GM18519 (cell line): ENCODE data around the gene BIRC5.
"Not testable (repeated sequence)": the region's sequence is repeated elsewhere in the genome, so short reads cannot be mapped to it uniquely, and the experiment has no call there.

Experiments
- ATAC-seq: cut with Tn5 transposase; IDR thresholded peaks from one replicate; pipeline ENCODE4 v1.9.1; 2021; ENCODE audit warnings: mild to moderate bottlenecking, moderate library complexity; ENCODE audit not compliant: unreplicated experiment, low FRiP score

BIRC5 gene

DNA sequence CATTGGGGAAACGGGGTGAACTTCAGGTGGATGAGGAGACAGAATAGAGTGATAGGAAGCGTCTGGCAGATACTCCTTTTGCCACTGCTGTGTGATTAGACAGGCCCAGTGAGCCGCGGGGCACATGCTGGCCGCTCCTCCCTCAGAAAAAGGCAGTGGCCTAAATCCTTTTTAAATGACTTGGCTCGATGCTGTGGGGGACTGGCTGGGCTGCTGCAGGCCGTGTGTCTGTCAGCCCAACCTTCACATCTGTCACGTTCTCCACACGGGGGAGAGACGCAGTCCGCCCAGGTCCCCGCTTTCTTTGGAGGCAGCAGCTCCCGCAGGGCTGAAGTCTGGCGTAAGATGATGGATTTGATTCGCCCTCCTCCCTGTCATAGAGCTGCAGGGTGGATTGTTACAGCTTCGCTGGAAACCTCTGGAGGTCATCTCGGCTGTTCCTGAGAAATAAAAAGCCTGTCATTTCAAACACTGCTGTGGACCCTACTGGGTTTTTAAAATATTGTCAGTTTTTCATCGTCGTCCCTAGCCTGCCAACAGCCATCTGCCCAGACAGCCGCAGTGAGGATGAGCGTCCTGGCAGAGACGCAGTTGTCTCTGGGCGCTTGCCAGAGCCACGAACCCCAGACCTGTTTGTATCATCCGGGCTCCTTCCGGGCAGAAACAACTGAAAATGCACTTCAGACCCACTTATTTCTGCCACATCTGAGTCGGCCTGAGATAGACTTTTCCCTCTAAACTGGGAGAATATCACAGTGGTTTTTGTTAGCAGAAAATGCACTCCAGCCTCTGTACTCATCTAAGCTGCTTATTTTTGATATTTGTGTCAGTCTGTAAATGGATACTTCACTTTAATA lies 10.4 kb downstream of the BIRC5 start:
- ATAC-seq: no peak

DNA sequence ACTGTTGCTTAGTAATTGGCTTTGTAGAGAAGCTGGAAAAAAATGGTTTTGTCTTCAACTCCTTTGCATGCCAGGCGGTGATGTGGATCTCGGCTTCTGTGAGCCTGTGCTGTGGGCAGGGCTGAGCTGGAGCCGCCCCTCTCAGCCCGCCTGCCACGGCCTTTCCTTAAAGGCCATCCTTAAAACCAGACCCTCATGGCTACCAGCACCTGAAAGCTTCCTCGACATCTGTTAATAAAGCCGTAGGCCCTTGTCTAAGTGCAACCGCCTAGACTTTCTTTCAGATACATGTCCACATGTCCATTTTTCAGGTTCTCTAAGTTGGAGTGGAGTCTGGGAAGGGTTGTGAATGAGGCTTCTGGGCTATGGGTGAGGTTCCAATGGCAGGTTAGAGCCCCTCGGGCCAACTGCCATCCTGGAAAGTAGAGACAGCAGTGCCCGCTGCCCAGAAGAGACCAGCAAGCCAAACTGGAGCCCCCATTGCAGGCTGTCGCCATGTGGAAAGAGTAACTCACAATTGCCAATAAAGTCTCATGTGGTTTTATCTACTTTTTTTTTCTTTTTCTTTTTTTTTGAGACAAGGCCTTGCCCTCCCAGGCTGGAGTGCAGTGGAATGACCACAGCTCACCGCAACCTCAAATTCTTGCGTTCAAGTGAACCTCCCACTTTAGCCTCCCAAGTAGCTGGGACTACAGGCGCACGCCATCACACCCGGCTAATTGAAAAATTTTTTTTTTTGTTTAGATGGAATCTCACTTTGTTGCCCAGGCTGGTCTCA lies 11.2 kb downstream of the BIRC5 start:
- no peak for ATAC-seq

DNA sequence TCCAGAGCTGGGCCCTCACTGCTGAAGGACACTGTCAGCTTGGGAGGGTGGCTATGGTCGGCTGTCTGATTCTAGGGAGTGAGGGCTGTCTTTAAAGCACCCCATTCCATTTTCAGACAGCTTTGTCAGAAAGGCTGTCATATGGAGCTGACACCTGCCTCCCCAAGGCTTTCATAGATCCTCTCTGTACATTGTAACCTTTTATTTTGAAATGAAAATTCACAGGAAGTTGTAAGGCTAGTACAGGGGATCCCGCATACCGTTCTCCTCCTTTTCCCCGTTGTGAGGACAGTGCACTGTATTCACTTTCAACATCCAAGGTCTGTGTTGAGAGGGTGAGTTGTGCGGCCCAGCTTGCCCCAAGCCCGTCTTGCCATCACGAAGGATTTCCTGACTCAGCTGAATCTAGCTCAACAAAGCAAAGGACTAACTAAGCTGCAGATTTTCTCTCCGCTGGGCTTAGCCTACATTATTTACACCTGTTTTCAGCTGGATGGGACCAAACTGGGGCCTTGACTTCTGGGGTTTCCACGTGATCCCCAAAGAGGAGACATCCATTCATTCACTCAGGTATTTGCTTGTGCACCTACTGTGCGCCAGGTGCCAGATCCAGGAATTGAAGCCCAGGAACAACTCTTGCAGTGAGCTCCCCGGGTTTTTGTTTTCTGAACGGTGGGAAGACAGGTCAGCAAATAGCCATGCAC lies 12.2 kb downstream of the BIRC5 start:
- ATAC-seq: no peak

DNA sequence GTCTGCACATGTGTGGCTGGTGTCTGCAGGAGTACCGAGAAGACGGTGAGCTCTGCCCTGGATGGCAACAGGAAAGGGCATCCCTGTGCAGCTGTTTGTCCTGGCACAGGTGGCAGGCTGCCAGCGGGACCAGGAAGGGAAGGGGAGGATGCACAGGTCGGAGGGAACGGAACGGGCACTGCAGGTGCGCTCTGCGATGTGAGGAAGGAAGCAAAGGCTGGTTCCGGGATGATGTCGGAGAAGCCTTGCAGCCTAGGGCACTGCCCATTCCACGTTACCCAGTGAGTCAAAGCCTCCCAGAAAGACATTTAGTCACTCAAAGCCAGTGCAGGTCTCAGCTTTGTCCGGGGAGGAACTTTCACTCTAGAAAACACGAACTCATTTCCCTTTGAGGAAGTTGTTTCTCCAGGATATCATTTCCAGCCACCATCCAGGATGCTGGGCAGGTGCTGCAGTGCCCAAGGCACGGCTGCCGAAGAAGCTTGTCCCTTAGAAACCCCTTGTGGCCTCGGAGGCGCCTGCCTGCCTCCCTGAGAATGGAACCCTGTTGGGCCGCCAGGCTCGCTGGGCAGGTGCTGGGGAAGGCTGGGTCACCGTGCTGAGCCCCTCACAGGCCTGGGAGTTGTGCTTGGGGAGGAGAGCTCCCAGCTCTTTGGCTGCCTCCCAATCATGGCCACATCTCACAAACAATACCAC lies 12.9 kb downstream of the BIRC5 start:
- ATAC-seq: no peak

DNA sequence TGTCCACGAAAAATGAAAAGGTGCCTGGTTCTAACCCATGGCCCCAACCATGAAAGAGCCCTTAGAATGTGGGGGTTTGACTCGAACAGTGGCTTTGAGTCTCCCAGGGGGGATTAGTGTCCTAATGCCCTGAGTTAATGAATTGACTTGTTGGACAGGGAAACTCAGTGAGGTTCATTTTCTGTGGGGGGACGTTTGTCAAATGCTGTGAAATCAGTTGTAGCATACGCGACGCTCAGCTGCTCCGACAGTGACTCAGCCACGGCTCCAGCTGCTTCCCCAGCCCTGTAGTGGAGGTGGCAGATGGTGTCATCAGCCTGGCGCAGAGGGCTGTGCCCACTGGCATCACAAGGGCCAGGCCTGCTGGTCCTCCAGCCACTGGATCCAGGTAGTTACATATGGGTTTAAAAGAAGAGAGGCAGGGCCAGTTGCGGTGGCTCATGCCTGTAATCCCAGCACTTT lies 13.4 kb downstream of the BIRC5 start:
- ATAC-seq: no peak

GRCh38 chr17:78228176-78228575 lies 14.1 kb downstream of the BIRC5 start:
- no peak for ATAC-seq

DNA sequence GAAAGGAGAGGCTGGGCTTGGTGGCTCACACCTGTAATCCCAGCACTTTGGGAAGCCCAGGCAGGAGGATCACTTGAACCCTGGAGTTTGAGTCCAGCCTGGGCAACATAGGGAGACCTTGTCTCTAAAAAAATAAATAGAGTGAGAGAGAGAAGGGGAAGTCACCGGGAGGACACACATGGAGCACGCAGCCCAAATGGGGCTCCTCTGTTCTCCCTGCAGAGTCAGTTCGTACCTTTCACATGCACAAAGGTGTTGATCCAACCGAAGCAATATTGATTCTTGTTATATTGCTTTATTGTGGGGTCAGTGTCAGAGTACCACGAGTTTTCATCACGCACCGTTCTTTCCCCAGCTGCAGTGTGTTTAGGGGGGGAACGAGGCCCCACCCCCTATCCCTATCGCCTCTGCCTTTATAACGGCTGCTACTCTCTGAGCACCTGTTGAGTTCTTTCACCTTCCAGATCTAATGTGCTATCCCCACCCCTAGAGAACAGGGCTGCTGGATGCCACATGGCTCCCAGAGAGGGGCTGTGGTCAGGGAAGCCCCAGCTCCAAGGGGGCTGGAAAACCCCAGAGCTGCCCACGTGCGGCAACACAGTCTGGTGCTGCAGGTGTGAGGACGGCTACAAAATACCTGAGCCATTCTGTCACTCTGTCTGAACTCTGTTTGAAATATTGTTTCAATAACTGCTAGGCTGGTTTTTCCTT lies 16.4 kb downstream of the BIRC5 start:
- no peak for ATAC-seq

DNA sequence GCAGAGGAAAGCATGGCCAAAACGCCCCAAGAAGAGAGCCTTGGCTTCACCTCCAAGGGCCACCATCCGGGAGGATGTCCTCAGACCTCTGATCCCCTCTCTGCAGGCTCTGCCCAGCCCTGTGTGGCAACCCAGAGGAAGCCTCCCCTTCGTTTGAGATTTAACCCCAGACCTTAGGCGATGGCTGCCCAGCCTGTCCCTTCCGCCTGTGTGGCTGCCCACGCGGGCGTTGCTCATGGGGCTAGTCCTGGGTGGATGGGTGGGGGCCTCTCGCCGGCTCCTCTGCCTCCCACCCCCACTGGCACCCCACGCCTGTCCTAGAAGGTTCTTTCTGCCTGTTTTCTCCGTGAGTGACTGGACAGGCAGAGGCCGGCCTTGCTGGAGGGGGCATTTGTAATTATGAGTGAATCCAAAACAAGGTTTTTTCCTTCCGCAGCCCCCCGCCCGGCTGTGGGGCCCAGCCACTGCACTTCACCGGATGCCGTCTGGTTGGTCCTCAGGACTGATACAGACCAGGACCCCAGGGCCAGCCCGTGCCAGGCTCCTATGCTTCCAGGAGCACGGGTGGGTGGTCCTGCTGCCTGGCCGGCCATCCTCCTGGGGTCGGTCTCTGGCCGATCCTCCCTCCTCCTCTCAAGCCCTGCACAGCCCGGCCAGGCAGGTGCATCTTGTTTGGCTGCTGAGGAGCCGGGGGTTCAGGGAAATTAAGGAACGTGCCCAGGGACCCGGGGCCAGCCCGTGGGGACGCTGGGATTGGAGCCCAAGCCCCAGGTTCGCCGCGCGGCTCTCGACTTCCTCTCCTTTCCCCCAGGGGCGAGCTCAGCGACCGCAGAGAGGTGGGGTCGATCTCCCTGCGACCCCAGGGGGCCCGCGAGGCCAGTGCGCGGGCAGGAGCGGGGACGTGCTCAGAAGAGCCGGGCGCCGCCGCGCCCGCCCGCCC lies 17.2 kb downstream of the BIRC5 start, which contains the start of gene TMEM235:
Gene TMEM235 (plus strand): TSS at position 636 of the 940 bp plus-strand sequence. CDS start 393 bp downstream, outside the sequence.
- no peak for ATAC-seq

- no peak for ATAC-seq
Observed at GRCh38 chr17:78231991-78232858, 18.2 kb downstream of the BIRC5 start.

DNA sequence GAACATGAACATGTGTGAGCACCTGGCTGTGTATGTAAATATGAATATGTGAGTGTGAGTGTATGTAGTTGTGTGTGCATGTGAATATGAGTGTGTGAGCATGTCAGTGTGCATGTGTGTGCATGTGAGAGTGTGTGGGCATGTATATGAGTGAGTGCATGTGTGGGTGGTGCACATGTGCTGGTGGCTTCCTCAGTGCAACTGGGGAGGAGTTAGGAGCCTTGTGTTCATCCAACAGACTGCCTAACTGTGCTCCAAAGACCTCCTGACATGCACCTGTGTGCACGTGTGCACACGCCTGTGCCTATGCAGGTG lies 18.8 kb downstream of the BIRC5 start:
- ATAC-seq: no peak

DNA sequence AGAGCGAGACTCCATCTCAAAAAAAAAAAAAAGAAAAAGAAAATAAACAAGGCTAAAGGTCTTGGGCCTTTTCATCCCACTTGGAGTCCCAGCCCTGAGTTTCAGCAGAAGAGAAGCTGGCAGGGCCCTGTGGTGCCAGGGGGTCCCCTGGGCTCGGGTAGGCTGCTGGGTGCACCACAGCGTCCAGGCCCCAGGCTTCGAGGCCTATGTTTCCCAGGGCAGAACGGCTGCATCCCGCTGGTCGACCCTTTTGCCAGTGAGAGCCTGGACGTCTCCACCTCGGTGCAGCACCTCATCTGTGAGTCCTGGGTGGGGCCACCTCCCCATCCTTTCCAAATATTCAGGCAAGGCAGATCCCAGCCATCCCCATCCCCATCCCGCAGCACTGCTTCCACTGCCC lies 19.6 kb downstream of the BIRC5 start:
- no peak for ATAC-seq

- ATAC-seq: no peak
Observed at GRCh38 chr17:78234261-78234865, 20.3 kb downstream of the BIRC5 start.

DNA sequence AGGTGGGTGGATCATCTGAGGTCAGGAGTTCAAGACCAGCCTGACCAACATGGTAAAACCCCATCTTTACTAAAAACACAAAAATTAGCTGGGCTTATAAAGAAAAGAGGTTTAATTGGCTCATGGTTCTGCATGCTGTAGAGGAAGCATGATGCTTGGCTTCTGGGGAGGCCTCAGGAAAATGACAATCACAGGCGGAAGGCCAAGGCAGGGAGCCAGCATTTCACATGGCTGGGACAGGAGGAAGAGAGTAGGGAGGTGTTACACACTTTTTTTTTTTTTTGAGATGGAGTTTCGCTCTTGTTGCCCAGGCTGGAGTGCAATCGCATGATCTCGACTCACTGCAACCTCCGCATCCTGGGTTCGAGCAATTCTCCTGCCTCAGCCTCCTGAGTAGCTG lies 21.0 kb downstream of the BIRC5 start:
- ATAC-seq: not testable (repeated sequence)

DNA sequence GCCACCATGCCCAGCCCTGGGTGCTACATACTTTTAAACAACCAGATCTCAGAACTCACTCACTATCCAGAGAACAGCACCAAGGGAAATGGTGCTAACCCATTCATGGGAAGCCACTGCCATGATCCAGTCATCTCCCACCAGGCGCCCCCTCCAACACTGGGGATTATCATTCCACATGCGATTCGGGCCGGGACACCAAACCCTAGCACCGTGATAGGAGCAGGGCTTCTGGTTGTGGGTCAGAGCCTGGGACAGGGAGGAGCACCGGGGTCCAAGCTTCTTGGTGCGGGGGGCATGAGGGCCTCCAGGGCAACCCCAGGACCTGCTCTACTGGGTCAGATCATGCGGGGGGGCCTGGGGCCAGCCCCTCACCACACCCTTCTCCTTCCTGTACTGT lies 21.8 kb downstream of the BIRC5 start:
- no peak for ATAC-seq

DNA sequence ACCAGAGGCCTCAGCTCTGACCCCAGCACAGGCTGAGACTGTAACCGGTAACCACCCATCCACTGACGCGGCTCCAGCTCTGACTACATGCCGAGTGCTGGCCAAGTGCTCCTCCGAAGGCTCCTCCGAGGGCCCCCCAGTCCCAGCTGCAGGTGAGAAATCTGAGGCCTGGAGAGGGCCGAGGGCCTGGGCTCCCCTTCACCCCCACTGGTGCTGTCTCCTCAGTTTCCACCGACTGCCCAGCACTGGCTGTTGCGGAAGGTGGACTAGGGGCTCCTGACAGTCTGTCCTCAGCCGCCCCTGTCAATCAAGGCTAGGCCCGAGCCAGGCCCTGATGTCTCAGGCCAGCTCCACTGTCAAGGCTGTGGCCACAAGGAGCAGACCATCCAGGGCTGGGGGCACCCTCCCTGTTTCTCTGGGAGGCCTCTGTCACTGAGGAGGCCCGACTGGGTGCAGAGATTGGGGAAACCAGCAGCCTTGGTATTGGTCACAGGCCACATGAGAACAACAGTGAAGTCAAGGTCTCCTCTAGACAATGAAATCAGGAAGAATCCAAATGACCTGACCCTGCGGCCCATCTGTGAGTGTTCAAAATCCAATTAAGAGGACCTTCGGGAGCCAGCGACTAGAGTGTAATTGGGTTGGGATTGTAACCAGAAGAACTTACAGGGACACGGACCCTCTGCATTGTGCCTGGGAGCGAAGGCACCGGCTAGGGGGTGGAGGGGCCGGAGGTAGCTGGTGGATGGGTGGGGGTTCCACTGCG lies 22.5 kb downstream of the BIRC5 start:
- no peak for ATAC-seq

DNA sequence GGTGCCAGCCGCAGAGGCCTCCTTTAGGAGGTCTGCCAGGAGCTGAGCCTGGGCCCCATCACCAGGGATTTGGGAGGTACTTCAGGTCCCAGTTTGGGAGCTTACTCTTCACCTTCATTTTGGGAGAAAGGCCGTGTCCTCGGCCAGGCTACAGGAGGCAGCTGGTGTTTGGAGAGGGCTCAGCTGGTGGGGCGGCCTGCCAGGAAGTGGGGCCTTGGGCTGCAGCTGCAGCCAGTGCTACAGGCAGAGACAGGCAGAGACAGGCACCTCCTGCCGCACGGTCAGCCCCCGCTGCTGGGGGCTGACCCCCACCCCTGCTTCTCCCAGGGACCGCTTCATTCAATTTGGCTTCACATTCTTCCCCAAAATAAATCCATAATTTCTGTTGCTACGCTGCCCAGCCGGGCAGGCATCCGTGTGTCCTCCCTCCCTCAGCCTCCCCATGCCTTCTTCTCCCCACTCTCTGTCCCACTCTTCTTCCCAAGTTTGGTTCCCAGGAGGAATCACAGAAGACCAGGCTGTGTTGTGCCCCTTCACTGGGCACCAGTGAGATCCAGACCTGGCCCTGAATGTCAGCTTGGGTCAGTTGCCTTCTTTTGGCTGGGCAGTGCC lies 23.5 kb downstream of the BIRC5 start:
- no peak for ATAC-seq
